ENCODE data around the gene CCT8L2. TPM values are rescaled to one million over a fixed set of nuclear protein-coding genes. Genes with fewer than 3 reads are reported as not detected.
"Not testable (repeated sequence)": the region's sequence is repeated elsewhere in the genome, so short reads cannot be mapped to it uniquely, and the experiment has no call there.

Gene CCT8L2
- total RNA-seq, 1 experiment from 2014 or later = not detected

- DNase-seq (ENCODE audit: low read depth) = no peak
Measured at GRCh38 chr22:16594026-16594425, 1.4 kb upstream of the CCT8L2 start.

- DNase-seq (ENCODE audit: low read depth) = not testable (repeated sequence)
Measured at GRCh38 chr22:16592231-16592630, 379 bp downstream of the CCT8L2 start.

DNA sequence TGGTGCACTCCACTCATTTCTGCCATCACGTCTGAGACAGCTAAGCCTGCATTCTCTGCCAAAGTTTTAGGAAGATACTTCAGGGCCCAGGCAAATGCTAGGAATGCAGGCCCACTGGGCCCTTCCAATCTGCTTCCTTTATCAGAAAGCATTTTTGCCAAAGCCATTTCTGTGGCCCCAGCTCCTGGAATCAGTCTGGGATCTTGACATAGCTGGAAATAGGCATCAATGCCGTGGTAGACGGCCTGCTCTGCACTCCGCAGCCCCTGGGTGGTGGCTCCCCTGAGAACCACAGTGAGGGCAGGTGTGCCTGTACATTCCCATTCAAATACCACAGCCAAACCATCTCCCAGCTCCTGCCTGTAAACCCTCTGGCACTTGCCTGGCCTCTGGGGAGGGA lies 1.5 kb downstream of the CCT8L2 start:
- DNase-seq (ENCODE audit: low read depth) = not testable (repeated sequence)

DNA sequence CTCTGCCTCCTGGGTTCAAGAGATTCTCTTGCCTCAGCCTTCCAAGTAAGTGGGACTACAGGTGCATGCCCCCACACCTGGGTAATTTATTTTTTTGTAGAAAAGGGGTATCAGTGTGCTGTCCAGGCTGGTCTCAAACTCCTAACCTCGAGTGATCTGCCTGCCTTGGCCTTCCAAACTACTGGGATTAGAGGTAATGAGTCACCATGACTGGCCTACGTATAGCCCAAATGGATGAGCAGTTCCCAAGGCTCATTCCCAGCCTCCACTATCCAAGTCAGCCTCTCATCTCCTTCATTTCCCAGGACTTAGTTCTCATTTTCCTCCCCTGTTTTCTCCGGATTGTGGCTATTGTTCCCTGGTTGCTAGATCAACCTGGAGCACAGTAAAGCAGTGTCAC lies 5.6 kb downstream of the CCT8L2 start:
- DNase-seq (ENCODE audit: low read depth) = no peak

GRCh38 chr22:16586170-16586569 lies 6.4 kb downstream of the CCT8L2 start:
- DNase-seq (ENCODE audit: low read depth) = no peak

- not testable (repeated sequence) for DNase-seq (ENCODE audit: low read depth)
Measured at GRCh38 chr22:16580872-16581271, 11.7 kb downstream of the CCT8L2 start.

DNA sequence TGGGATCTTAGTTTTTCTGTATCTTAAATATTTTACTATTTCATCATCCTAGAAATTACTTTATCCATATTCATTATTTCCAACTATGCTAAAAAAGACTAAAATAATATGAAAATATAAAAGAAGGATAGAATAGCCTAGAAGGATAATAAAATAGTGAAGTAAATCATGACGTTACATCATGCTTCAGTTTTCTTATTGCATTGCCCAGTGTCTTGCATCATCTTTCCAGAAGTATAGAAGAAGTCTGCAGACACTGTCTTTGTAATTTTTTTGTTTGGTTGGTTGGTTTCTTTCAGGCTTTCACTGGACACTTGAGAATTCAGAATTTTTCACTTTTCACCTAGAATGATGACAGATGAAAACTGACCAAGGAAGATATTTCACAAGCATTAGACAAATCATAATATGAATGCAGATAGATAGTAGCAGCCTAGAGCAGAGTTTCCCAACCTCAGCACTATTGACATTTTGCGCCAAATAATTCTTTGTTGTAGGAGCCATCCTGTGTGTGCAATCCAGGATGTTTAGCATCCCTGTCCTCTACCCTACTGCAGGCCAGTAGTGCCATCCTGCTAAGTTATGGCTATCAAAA lies 23.3 kb downstream of the CCT8L2 start:
- not testable (repeated sequence) for DNase-seq (ENCODE audit: low read depth)

GRCh38 chr22:16568425-16568758 lies 24.2 kb downstream of the CCT8L2 start:
- DNase-seq (ENCODE audit: low read depth) = no peak

DNA sequence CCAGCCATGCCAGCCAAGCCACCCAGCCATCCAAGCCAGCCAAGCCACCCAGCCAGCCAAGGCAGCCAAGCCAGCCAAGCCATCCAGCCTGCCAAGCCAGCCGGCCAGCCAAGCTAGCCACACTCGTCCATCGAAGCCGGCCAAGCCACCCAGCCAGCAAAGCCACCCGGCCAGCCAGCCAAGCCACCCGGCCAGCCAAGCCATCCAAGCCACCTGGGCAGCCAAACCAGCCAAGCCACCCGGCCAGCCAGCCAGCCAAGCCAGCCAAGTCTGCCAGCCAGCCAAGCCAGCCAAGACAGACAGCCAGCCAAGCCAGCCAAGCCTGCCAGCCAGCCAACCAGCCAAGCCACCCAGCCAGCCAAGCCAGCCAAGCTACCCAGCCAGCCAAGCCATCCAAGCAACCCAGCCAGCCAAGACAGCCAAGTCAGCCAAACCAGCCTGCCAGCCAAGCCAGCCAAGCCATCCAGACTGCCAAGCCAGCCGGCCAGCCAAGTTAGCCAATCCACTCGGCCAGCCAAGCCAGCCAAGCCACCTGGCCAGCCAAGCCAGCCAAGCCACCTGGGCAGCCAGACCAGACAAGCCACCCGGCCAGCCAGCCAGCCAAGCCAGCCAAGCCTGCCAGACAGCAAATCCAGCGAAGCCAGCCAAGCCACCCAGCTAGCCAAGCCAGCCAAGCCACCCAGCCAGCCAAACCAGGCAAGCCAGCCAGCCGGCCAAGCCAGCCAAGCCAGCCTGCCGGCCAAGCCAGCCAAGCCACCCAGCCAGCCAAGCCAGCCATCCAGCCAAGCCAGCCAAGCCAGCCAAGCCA lies 24.8 kb downstream of the CCT8L2 start:
- not testable (repeated sequence) for DNase-seq (ENCODE audit: low read depth)

GRCh38 chr22:16566421-16567151 lies 26.0 kb downstream of the CCT8L2 start:
- DNase-seq (ENCODE audit: low read depth) = not testable (repeated sequence)

DNA sequence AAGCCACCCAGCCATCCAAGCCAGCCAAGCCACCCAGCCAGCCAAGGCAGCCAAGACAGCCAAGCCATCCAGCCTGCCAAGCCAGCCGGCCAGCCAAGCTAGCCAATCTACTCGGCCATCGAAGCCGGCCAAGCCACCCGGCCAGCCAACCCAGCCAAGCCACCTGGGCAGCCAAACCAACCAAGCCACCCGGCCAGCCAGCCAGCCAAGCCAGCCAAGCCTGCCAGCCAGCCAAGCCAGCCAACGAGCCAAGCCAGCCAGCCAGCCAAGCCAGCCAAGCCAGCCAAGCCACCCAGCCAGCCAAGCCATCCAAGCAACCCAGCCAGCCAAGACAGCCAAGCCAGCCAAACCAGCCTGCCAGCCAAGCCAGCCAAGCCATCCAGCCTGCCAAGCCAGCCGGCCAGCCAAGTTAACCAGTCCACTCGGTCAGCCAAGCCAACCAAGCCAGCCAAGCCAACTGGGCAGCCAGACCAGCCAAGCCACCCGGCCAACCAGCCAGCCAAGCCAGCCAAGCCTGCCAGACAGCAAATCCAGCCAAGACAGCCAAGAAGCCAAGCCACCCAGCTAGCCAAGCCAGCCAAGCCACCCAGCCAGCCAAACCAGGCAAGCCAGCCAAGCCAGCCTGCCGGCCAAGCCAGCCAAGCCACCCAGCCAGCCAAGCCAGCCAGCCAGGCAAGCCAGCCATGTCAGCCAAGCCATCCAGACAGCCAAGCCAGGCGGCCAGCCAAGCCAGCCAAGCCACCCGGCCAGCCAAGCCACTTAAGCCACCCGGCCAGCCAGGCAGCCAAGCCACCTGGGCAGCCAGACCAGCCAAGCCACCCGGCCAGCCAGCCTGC lies 26.8 kb downstream of the CCT8L2 start:
- not testable (repeated sequence) for DNase-seq (ENCODE audit: low read depth)

- not testable (repeated sequence) for DNase-seq (ENCODE audit: low read depth)
Measured at GRCh38 chr22:16564837-16565584, 27.6 kb downstream of the CCT8L2 start.

DNA sequence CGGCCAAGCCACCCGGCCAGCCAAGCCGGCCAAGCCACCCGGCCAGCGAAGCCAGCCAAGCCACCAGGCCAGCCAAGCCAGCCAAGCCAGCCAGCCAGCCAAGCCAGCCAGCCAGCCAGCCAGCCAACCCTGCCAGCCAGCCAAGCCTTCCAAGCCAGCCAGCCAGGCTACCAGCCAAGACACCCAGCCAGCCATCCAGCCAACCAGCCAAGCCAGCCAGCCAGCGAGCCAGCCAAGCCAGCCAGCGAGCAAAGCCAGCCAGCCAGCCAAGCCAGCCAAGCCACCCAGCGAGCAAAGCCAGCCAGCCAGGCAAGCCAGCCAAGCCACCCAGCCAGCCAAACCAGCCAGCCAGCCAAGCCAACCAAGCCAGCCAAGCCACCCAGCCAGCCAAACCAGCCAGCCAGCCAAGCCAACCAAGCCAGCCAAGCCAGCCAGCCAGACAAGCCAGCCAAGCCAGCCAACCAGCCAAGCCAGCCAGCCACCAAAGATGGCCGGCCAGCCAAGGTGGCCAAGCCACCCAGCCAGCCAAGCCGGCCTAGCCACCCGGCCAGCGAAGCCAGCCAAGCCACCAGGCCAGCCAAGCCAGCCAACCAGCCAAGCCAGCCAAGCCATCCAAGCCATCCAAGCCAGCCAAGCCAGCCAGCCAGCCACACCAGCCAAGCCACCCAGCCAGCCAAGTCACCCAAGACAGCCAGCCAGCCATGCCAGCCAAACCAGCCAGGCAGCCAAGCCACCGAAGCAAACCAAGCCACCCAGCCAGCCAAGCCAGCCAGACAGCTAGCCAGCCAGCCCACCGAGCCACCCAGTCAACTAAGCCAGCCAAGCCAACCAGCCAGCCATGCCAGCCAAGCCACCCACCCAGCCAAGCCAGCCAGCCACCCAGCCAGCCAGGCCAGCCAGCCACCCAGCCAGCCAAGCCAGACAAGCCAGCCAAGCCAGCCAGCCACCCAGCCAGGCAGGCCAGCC lies 28.8 kb downstream of the CCT8L2 start:
- DNase-seq (ENCODE audit: low read depth) = no peak

DNA sequence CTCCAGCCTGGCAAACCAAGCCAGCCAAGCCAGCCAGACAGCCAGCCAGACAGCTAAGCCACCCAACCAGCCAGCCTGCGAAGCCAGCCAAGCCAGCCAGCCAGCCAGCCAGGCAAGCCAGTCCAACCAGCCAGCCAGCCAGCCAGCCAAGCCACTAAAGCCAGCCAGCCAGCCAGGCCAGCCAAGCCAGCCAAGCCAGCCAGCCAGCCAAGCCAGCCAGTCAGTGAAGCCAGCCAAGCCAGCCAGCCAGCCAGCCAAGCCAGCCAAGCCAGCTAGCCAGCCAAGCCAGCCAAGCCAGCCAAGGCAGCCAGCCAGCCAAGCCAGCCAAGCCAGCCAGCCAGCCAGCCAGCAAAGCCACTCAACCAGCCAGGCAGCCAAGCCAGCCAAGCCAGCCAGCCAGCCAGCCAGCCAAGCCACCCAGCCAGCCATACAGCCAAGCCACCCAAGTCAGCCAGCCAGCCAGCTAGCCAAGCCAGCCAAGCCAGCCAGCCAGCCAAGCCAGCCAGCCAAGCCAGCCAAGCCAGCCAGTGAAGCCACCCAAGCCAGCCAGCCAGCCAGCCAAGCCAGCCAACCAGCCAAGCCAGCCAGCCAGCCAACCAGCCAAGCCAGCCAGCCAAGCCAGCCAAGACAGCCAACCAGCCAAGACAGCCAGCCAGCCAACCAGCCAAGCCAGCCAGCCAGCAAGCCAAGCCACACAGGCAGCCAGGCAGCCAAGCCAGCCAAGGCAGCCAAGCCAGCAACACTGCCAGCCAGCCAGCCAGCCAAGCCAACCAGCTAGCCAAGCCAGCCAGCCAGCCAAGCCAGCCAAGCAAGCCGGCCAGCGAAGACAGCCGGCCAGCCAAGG lies 29.7 kb downstream of the CCT8L2 start:
- DNase-seq (ENCODE audit: low read depth) = no peak

GRCh38 chr22:16561093-16561658 lies 31.4 kb downstream of the CCT8L2 start:
- DNase-seq (ENCODE audit: low read depth) = not testable (repeated sequence)

GRCh38 chr22:16560651-16561050 lies 32.0 kb downstream of the CCT8L2 start:
- DNase-seq (ENCODE audit: low read depth) = not testable (repeated sequence)

DNA sequence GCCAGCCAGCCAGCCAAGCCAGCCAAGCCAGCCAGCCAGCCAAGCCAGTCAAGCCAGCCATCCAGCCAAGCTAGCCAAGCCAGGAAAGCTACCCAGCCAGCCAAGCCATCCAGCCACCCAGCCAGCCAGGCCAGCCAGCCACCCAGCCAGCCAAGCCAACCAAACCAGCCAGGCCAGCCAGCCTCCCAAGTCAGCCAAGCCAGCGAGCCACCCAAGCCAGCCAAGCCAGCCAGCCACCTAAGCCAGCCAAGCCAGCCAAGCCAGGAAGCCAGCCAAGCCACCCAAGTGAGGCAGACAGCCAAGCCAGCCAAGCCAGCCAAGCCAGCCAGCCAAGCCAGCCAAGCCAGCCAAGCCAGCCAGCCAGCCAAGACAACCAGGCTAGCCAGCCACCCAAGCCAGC lies 32.6 kb downstream of the CCT8L2 start:
- not testable (repeated sequence) for DNase-seq (ENCODE audit: low read depth)

Measured in Daoy (cell line).